Peyer's patch (tissue), 4 donors: ENCODE data around the gene TCF7.

Experiments used
- POLR2A ChIP-seq, 2 donors: fragments of 450-650 bp; IDR thresholded peaks; one replicate each; pipeline ENCODE4 v1.5.1; 2017; ENCODE audit warnings: antibody characterized with exemption in 2 of 2, mild to moderate bottlenecking in 2 of 2, moderate library complexity in 2 of 2
- TF ChIP-seq, protein P1 (sequence below), 6 experiments: fragments of 450-650 bp in 4 of 6; fragments of 200-600 bp in 2 of 6; sonication (generic) in 1 of 6; IDR thresholded peaks; one replicate each; pipeline ENCODE4 v1.5.1; 2017 to 2019; ENCODE audit warnings: antibody characterized with exemption in 6 of 6, mild to moderate bottlenecking in 3 of 6, moderate library complexity in 1 of 6

DNA sequence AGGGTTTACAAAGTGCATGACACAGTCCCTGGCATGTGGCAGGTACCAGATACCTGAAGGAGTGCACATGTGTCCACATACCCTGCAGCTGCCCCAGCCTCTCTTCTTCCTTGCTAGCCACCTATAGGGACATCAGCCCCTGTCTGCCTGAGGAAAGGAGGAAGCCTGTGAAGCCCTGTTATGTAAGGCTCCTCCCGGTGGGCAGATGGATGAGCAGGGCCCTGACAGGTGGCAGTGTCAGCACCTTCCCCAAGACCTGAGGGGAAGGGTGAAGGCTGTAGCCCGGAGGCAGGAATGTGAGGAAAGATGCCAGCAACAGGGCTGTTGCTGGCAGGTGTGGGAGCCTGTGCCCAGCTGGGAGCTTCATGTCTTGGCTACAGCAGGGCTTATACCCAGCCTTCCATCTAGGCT, 21.7 kb downstream of the TCF7 start:
- no peak for TF ChIP-seq POLR2A (IDR thresholded peaks at IDR 0.05)
- TF ChIP-seq, protein P1, sequence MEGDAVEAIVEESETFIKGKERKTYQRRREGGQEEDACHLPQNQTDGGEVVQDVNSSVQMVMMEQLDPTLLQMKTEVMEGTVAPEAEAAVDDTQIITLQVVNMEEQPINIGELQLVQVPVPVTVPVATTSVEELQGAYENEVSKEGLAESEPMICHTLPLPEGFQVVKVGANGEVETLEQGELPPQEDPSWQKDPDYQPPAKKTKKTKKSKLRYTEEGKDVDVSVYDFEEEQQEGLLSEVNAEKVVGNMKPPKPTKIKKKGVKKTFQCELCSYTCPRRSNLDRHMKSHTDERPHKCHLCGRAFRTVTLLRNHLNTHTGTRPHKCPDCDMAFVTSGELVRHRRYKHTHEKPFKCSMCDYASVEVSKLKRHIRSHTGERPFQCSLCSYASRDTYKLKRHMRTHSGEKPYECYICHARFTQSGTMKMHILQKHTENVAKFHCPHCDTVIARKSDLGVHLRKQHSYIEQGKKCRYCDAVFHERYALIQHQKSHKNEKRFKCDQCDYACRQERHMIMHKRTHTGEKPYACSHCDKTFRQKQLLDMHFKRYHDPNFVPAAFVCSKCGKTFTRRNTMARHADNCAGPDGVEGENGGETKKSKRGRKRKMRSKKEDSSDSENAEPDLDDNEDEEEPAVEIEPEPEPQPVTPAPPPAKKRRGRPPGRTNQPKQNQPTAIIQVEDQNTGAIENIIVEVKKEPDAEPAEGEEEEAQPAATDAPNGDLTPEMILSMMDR (IDR thresholded peaks at IDR 0.05), result no peak
